Neuronal stem cell (in vitro differentiated cells): Measurements from ENCODE around the gene MAP3K7.

ENCODE experiments used
- DNase-seq: peaks from one replicate; pipeline ENCODE4 v3.0.0-alpha.2; 2013; ENCODE audit warnings: low spot score
- H2AFZ ChIP-seq: one replicate; pipeline ENCODE4 v1.6.1; 2013; ENCODE audit warnings: mild to moderate bottlenecking, low read length, inconsistent platforms
- H2AK5ac ChIP-seq: 2 replicates; pipeline ENCODE4 v1.6.1; 2013; ENCODE audit warnings: low read depth, mild to moderate bottlenecking, inconsistent platforms, low read length, moderate library complexity, mixed read lengths
- H2BK120ac ChIP-seq: 2 replicates; pipeline ENCODE4 v1.6.1; 2013; ENCODE audit warnings: low read depth, mild to moderate bottlenecking, inconsistent platforms, low read length, moderate library complexity, mixed read lengths
- H2BK12ac ChIP-seq: one replicate; pipeline ENCODE4 v1.6.1; 2013; ENCODE audit warnings: low read length, inconsistent platforms
- H2BK15ac ChIP-seq: 2 replicates; pipeline ENCODE4 v1.6.1; 2013; ENCODE audit warnings: mild to moderate bottlenecking, low read length, inconsistent platforms, mixed read lengths
- H2BK5ac ChIP-seq: one replicate; pipeline ENCODE4 v1.6.1; 2013; ENCODE audit warnings: inconsistent platforms, mild to moderate bottlenecking, low read length, moderate library complexity
- H3K14ac ChIP-seq: one replicate; pipeline ENCODE4 v1.6.1; 2013; ENCODE audit warnings: low read length, inconsistent platforms
- H3K18ac ChIP-seq: 2 replicates; pipeline ENCODE4 v1.6.1; 2013; ENCODE audit warnings: low read length, inconsistent platforms
- H3K23ac ChIP-seq: 2 replicates; pipeline ENCODE4 v1.6.1; 2013; ENCODE audit warnings: low read depth, mild to moderate bottlenecking, mixed read lengths, low read length, inconsistent platforms; ENCODE audit not compliant: poor library complexity
- H3K27ac ChIP-seq: replicated peaks from 3 replicates; pipeline ENCODE4 v1.5.1; 2013; ENCODE audit warnings: low read length, inconsistent platforms
- H3K27me3 ChIP-seq, 3 experiments: 2 replicates each; pipeline ENCODE4 v1.6.1; 2013; ENCODE audit warnings: low read length in 3 of 3, mild to moderate bottlenecking in 2 of 3, inconsistent platforms in 1 of 3, low read depth in 1 of 3, mixed read lengths in 1 of 3, moderate library complexity in 1 of 3; ENCODE audit not compliant: control insufficient read depth in 3 of 3, insufficient read depth in 3 of 3
- H3K36me3 ChIP-seq, 2 donors: replicated peaks in 1 of 2; 2 replicates each; pipeline ENCODE4 v1.6.1; 2013; ENCODE audit warnings: low read length in 2 of 2; ENCODE audit not compliant: control insufficient read depth in 2 of 2, insufficient read depth in 2 of 2
- H3K4ac ChIP-seq: 2 replicates; pipeline ENCODE4 v1.6.1; 2013; ENCODE audit warnings: inconsistent platforms, mild to moderate bottlenecking, low read length, moderate library complexity
- H3K4me1 ChIP-seq, 2 donors: 1 replicate in 1 of 2; 2 replicates in 1 of 2; pipeline ENCODE4 v1.6.1; 2013; ENCODE audit warnings: low read length in 2 of 2, low read depth in 1 of 2; ENCODE audit not compliant: control insufficient read depth in 2 of 2, insufficient read depth in 1 of 2
- H3K4me2 ChIP-seq: one replicate; pipeline ENCODE4 v1.6.1; 2013; ENCODE audit warnings: mild to moderate bottlenecking, low read length, inconsistent platforms; ENCODE audit not compliant: insufficient read depth, poor library complexity, severe bottlenecking
- H3K4me3 ChIP-seq, 2 donors: 2 replicates each; pipeline ENCODE4 v1.5.1; 2013; ENCODE audit warnings: low read length in 2 of 2, mild to moderate bottlenecking in 2 of 2, inconsistent platforms in 1 of 2, moderate library complexity in 1 of 2
- H3K79me1 ChIP-seq: one replicate; pipeline ENCODE4 v1.6.1; 2013; ENCODE audit warnings: low read depth, mild to moderate bottlenecking, inconsistent platforms, low read length, moderate library complexity
- H3K9ac ChIP-seq: one replicate; pipeline ENCODE4 v1.6.1; 2013; ENCODE audit warnings: mild to moderate bottlenecking, low read depth, low read length, inconsistent platforms; ENCODE audit not compliant: poor library complexity
- H3K9me3 ChIP-seq, 2 donors: replicated peaks in 1 of 2; 2 replicates each; pipeline versions ENCODE3 to v1.6.1; 2013; ENCODE audit warnings: low read length in 2 of 2, mild to moderate bottlenecking in 2 of 2, inconsistent platforms in 1 of 2, low read depth in 1 of 2, mixed read lengths in 1 of 2, moderate library complexity in 1 of 2; ENCODE audit not compliant: control insufficient read depth in 2 of 2, insufficient read depth in 1 of 2
- H4K8ac ChIP-seq: one replicate; pipeline ENCODE4 v1.6.1; 2013; ENCODE audit warnings: low read depth, mild to moderate bottlenecking, inconsistent platforms, low read length, moderate library complexity
- H4K91ac ChIP-seq: one replicate; pipeline ENCODE4 v1.6.1; 2013; ENCODE audit warnings: low read length, low read depth, mild to moderate bottlenecking, inconsistent platforms; ENCODE audit not compliant: poor library complexity
- WGBS, 2 donors: extraction: QIAGEN DNeasy Blood & Tissue Kit; methylation state at CpG; one replicate each; pipeline ENCODE4 v1.1.7; 2013; ENCODE audit warnings: missing lambda C conversion rate in 2 of 2, mixed read lengths in 1 of 2; ENCODE audit not compliant: insufficient read length in 2 of 2, insufficient replicate concordance in 1 of 2; ENCODE audit errors: extremely low coverage in 2 of 2; 5-methylcytosine and 5-hydroxymethylcytosine counted together

Gene MAP3K7

GRCh38 chr6:90575267-90575666 is 11.6 kb downstream of the MAP3K7 start:
- Histone ChIP-seq H3K79me1 (no peaks in the 10 kb centered on the region), H4K91ac (no peak overlapping the region), H3K4me2 (no peak overlapping the region), H3K9ac (no peak overlapping the region), H3K23ac (no peak overlapping the region), H3K4me3 (no peak overlapping the region), H4K8ac (no peak overlapping the region), H3K18ac (no peak overlapping the region), H2AFZ (no peak overlapping the region), H3K14ac (no peak overlapping the region), H3K36me3 (peaks cover 0 to 66% of the 10 kb centered on the region in 2 donors), H3K27ac (no peak overlapping the region), H3K27me3 (no peaks in the 10 kb centered on the region), H2AK5ac (no peak overlapping the region), H3K4ac (no peak overlapping the region), H2BK120ac (no peak overlapping the region), H2BK12ac (no peak overlapping the region), H2BK5ac (no peak overlapping the region), H2BK15ac (no peak overlapping the region), H3K4me1 (no peaks in the 10 kb centered on the region), H3K9me3 (no peaks in the 10 kb centered on the region)
- DNase-seq, result no peak
- WGBS, 2 donors, result no CpG with 5 or more reads among the region's 3 CpGs

GRCh38 chr6:90574610-90575009 is 12.3 kb downstream of the MAP3K7 start:
- Histone ChIP-seq H3K27ac (no peak overlapping the region), H4K8ac (no peak overlapping the region), H2BK5ac (no peak overlapping the region), H2BK12ac (no peak overlapping the region), H2BK15ac (no peak overlapping the region), H2AK5ac (no peak overlapping the region), H2AFZ (no peak overlapping the region), H3K9ac (no peak overlapping the region), H3K4me2 (no peak overlapping the region), H3K79me1 (no peaks in the 10 kb centered on the region), H3K23ac (no peak overlapping the region), H3K4me1 (no peaks in the 10 kb centered on the region), H3K14ac (no peak overlapping the region), H3K18ac (no peak overlapping the region), H4K91ac (no peak overlapping the region), H3K9me3 (no peaks in the 10 kb centered on the region), H2BK120ac (no peak overlapping the region), H3K4me3 (no peak overlapping the region), H3K4ac (no peak overlapping the region), H3K27me3 (no peaks in the 10 kb centered on the region), H3K36me3 (peaks cover 0 to 72% of the 10 kb centered on the region in 2 donors)
- WGBS, 2 donors, result no CpG with 5 or more reads among the region's 2 CpGs
- DNase-seq, result no peak

DNA sequence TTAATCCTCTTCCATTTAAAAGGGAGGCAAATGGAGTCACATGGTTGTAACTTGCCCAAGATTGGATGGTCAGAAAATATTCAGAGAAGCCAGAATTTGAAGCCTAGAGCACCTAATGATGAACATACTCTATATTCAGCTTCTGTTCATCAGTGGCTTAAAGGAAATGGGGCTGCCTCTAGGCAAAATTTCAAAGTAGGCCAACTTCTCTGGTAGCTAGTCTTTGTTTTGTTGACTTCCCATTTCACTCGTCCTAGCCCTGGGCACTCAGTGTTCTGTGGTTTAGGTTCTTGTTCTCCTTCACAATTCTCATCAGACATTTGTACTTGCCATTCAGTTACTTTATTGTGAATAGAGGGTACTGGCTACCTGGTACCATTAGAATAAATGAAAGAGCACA is 13.2 kb downstream of the MAP3K7 start:
- Histone ChIP-seq H3K4ac (no peak overlapping the region), H3K27me3 (no peaks in the 10 kb centered on the region), H4K8ac (no peak overlapping the region), H3K27ac (no peak overlapping the region), H3K9me3 (no peaks in the 10 kb centered on the region), H2BK5ac (no peak overlapping the region), H3K14ac (no peak overlapping the region), H3K4me1 (no peaks in the 10 kb centered on the region), H2AK5ac (no peak overlapping the region), H3K9ac (no peak overlapping the region), H3K18ac (no peak overlapping the region), H2AFZ (no peak overlapping the region), H3K4me3 (no peak overlapping the region), H3K23ac (no peak overlapping the region), H2BK12ac (no peak overlapping the region), H2BK15ac (no peak overlapping the region), H3K79me1 (no peaks in the 10 kb centered on the region), H3K4me2 (no peak overlapping the region), H2BK120ac (no peak overlapping the region), H4K91ac (no peak overlapping the region), H3K36me3 (peaks cover 0 to 78% of the 10 kb centered on the region in 2 donors)
- no CpG with 5 or more reads among the region's 1 CpG for WGBS, 2 donors
- no peak for DNase-seq

DNA sequence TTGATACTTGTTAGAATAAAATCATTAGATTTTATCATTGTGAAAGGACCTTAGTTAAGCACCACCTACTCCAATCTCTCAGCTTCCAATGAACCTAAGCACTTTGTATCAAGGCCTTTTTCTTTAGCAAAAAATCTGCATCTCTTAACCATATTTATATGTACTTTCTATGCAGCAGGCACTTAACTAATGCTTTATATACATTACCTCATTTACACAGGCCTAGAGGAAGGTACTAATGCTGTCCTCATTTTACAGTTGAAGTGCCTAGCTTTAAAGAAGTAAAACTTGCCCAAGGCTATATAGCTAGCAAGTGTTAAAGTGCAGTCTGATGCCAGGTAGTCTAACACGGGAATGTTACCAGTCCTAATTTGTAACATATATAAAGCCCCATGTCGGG is 14.0 kb downstream of the MAP3K7 start:
- Histone ChIP-seq H3K18ac (no peak overlapping the region), H3K27ac (no peak overlapping the region), H2AK5ac (no peak overlapping the region), H2BK120ac (no peak overlapping the region), H2BK15ac (no peak overlapping the region), H3K36me3 (peaks cover 0 to 78% of the 10 kb centered on the region in 2 donors), H2BK12ac (no peak overlapping the region), H3K4me1 (no peaks in the 10 kb centered on the region), H3K23ac (no peak overlapping the region), H3K4ac (no peak overlapping the region), H3K14ac (no peak overlapping the region), H2AFZ (no peak overlapping the region), H3K79me1 (no peaks in the 10 kb centered on the region), H4K91ac (no peak overlapping the region), H3K4me3 (no peak overlapping the region), H2BK5ac (no peak overlapping the region), H4K8ac (no peak overlapping the region), H3K4me2 (no peak overlapping the region), H3K27me3 (no peaks in the 10 kb centered on the region), H3K9me3 (peaks cover 0 to 6% of the 10 kb centered on the region in 2 donors), H3K9ac (no peak overlapping the region)
- DNase-seq, result no peak
- WGBS, 2 donors, result no CpG with 5 or more reads among the region's 2 CpGs
